Hepatocyte (in vitro differentiated cells): ENCODE data around the gene RELT. TPM values are rescaled to one million over a fixed set of nuclear protein-coding genes. Genes with fewer than 3 reads are reported as not detected.
A peak's percentile ranks its signal among the peaks of the same experiment; 100 is the strongest.

Experiments used
- DNase-seq: peaks from one replicate; pipeline ENCODE4 v3.0.0-alpha.2; 2016; ENCODE audit warnings: low spot score
- H2AFZ ChIP-seq: fragments of 200-600 bp; sonication (generic); 2 replicates; pipeline ENCODE4 v1.6.0; 2016; ENCODE audit warnings: antibody characterized with exemption, mild to moderate bottlenecking
- H3K27ac ChIP-seq: fragments of 200-600 bp; sonication (generic); 2 replicates; pipeline ENCODE4 v1.5.1; 2016; ENCODE audit warnings: mild to moderate bottlenecking
- H3K27me3 ChIP-seq: fragments of 200-600 bp; sonication (generic); 2 replicates; pipeline ENCODE4 v1.6.1; 2016
- H3K36me3 ChIP-seq: fragments of 200-600 bp; sonication (generic); replicated peaks from 2 replicates; pipeline ENCODE4 v1.5.1; 2016; ENCODE audit warnings: low read depth; ENCODE audit not compliant: insufficient read depth
- H3K4me1 ChIP-seq: fragments of 200-600 bp; sonication (generic); 2 replicates; pipeline ENCODE4 v1.5.1; 2016; ENCODE audit warnings: mild to moderate bottlenecking, moderate library complexity; ENCODE audit not compliant: insufficient read depth
- H3K4me2 ChIP-seq: fragments of 200-600 bp; sonication (generic); 2 replicates; pipeline ENCODE4 v1.6.0; 2016
- H3K4me3 ChIP-seq: fragments of 200-600 bp; sonication (generic); 2 replicates; pipeline ENCODE4 v1.5.1; 2016; ENCODE audit warnings: mild to moderate bottlenecking
- H3K79me2 ChIP-seq: fragments of 200-600 bp; sonication (generic); 2 replicates; pipeline ENCODE4 v1.6.0; 2017; ENCODE audit warnings: mild to moderate bottlenecking
- H3K9me2 ChIP-seq: fragments of 200-600 bp; sonication (generic); replicated peaks from 2 replicates; pipeline ENCODE4 v1.6.0; 2017; ENCODE audit warnings: mild to moderate bottlenecking; ENCODE audit not compliant: insufficient read depth
- H3K9me3 ChIP-seq: fragments of 200-600 bp; sonication (generic); 2 replicates; pipeline ENCODE4 v1.5.1; 2016; ENCODE audit warnings: low read depth, mild to moderate bottlenecking
- H4K20me1 ChIP-seq: fragments of 200-600 bp; sonication (generic); 2 replicates; pipeline ENCODE4 v1.6.0; 2016; ENCODE audit warnings: mild to moderate bottlenecking; ENCODE audit not compliant: insufficient read depth, poor library complexity, severe bottlenecking
- EZH2 ChIP-seq: fragments of 200-600 bp; sonication (generic); IDR thresholded peaks from 2 replicates; pipeline ENCODE4 v1.6.1; 2016; ENCODE audit warnings: antibody characterized with exemption, mild to moderate bottlenecking, borderline replicate concordance
- EZH2phosphoT487 ChIP-seq: fragments of 200-600 bp; sonication (generic); IDR thresholded peaks from one replicate; pipeline ENCODE4 v1.6.1; 2018; ENCODE audit warnings: antibody characterized with exemption, mild to moderate bottlenecking, low read depth, moderate library complexity; ENCODE audit not compliant: unreplicated experiment, severe bottlenecking
- WGBS: methylation state at CpG from one replicate; pipeline ENCODE4 v1.1.6; 2016; ENCODE audit warnings: low lambda C conversion rate; ENCODE audit errors: missing lambda C conversion rate; 5-methylcytosine and 5-hydroxymethylcytosine counted together
- polyA plus RNA-seq: library from polyadenylated mRNA; unstranded; fragments of >200 nt; fragmentation: Nextera tagmentation; extraction: Ambion mirVana; gene quantifications from 2 replicates; pipeline ENCODE4 v1.2.1, GENCODE V29; 2016
- total RNA-seq: library from RNA; depleted of rRNA; stranded (reverse); fragments of >200 nt; gene quantifications from 2 replicates; pipeline ENCODE4 v1.2.3, GENCODE V29; 2014
- TF ChIP-seq, protein P1 (sequence below): fragments of 200-600 bp; sonication (generic); IDR thresholded peaks from 2 replicates; pipeline ENCODE4 v1.5.1; 2016; ENCODE audit warnings: antibody characterized with exemption, mild to moderate bottlenecking; ENCODE audit not compliant: poor library complexity

RELT gene
- total and polyA plus RNA-seq, 2 experiments from 2014 or later = 1.6 to 3.4 TPM

DNA sequence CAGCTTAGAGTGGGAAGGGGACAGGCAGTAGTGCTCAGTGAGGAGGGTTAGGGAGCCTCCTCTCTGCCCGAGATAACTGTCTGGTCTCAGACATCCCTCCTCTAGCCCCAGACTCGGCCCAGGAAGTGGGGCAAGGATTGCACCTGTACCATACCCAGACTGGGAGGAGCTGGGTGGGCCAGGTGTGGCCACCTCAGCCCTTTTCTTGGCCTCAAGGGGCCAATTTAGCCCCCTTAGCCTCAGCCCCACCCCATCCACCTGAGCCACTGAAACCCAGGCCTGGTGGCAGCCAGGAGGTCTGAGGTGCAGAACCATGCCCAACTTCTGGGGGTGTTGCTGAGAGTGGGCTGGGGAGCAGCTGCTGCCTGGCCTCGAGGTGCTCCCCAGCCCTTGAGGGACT lies 6.5 kb downstream of the RELT start:
- no peaks in the 10 kb centered on the region for H3K9me3 ChIP-seq
- H2AFZ ChIP-seq = no peak overlapping the region
- H3K9me2 ChIP-seq = no peaks in the 10 kb centered on the region
- 87% methylated on average over 3 of the region's 3 CpGs for WGBS
- TF ChIP-seq, protein P1, sequence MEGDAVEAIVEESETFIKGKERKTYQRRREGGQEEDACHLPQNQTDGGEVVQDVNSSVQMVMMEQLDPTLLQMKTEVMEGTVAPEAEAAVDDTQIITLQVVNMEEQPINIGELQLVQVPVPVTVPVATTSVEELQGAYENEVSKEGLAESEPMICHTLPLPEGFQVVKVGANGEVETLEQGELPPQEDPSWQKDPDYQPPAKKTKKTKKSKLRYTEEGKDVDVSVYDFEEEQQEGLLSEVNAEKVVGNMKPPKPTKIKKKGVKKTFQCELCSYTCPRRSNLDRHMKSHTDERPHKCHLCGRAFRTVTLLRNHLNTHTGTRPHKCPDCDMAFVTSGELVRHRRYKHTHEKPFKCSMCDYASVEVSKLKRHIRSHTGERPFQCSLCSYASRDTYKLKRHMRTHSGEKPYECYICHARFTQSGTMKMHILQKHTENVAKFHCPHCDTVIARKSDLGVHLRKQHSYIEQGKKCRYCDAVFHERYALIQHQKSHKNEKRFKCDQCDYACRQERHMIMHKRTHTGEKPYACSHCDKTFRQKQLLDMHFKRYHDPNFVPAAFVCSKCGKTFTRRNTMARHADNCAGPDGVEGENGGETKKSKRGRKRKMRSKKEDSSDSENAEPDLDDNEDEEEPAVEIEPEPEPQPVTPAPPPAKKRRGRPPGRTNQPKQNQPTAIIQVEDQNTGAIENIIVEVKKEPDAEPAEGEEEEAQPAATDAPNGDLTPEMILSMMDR = no peak
- TF ChIP-seq EZH2 (no peak), EZH2phosphoT487 (no peak)
- no peak overlapping the region for H3K4me3 ChIP-seq
- H3K4me2 ChIP-seq = no peak overlapping the region
- H3K27ac ChIP-seq = no peak overlapping the region
- peaks cover 12% of the 10 kb centered on the region for H3K79me2 ChIP-seq
- peaks cover 31% of the 10 kb centered on the region for H3K4me1 ChIP-seq
- H3K27me3 ChIP-seq = no peaks in the 10 kb centered on the region
- no peak for DNase-seq
- H4K20me1 ChIP-seq = no peaks in the 10 kb centered on the region
- no peaks in the 10 kb centered on the region for H3K36me3 ChIP-seq

DNA sequence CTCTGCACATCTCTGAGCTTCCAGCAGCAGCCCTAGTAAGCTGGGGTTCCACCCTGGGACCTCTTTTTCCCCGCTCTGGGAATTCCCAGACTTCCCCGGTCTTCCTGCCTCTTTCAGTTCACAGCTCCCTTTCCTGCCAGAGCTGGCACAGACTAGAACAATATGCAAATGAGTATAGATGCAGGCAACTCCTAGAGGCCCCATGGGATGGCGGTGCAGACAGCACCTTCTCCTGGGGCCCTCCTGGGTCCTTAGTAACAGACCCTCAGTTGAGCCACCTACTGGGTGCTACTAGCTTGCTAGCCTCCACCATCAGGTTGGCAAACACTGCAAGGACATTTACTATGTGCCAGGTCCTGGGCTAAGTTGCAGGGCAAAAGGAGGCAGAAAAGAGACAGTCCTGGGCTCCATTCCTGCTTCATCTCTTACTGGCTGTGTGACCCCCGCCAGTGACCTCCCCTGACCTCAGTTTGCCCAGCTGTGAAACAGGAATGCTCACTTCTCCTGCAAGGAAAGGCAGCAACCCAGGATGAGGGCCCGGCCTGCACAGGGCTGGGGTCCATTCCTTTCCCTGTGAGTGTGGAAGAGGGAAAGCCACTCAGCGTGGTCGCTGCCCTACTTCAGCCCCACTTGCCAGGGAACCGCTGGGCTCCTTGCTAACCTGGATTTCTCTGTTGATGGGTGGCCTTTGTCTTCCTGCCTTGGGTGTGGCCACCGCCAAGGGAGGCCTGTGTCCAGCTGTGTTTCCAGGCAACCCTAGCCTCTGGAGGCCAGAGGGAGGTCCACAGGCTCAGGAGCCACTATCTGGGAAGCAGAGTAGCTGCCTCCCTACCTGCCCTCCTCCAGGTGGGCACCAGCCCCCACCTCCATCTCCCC lies 7.3 kb downstream of the RELT start:
- Histone ChIP-seq H3K4me2 (no peak overlapping the region), H3K9me2 (no peaks in the 10 kb centered on the region), H3K27ac (no peak overlapping the region), H3K4me3 (no peak overlapping the region), H3K36me3 (no peaks in the 10 kb centered on the region), H3K9me3 (no peaks in the 10 kb centered on the region), H2AFZ (no peak overlapping the region), H3K79me2 (peaks cover 9% of the 10 kb centered on the region), H3K27me3 (no peaks in the 10 kb centered on the region), H4K20me1 (no peaks in the 10 kb centered on the region), H3K4me1 (peaks cover 36% of the 10 kb centered on the region)
- peak; percentile 46 for DNase-seq
- TF ChIP-seq EZH2phosphoT487 = no peak
- TF ChIP-seq, protein P1 = no peak
- no peak for TF ChIP-seq EZH2
- 80% methylated on average over 9 of the region's 9 CpGs for WGBS

DNA sequence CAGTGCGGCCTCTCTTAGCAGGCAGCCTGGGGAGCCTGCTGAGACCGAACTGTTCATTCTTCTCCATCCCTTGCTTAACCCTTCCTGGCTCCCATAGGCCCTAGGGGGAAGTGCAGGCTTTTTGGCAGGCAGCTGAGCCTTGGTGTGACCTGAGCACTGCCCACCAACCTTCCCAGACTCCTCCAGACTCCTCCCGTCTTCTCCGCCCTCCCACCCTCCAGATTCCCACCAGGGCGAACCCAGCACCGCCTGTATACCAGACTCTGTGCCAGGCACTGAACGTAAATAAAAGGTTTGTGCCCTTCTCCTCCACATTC lies 7.9 kb downstream of the RELT start:
- 94% methylated on average over 7 of the region's 7 CpGs for WGBS
- Histone ChIP-seq H3K36me3 (no peaks in the 10 kb centered on the region), H3K4me2 (no peak overlapping the region), H3K27me3 (no peaks in the 10 kb centered on the region), H4K20me1 (no peaks in the 10 kb centered on the region), H3K27ac (no peak overlapping the region), H3K4me3 (no peak overlapping the region), H3K79me2 (peaks cover 9% of the 10 kb centered on the region), H2AFZ (no peak overlapping the region), H3K4me1 (peaks cover 36% of the 10 kb centered on the region), H3K9me2 (no peaks in the 10 kb centered on the region), H3K9me3 (no peaks in the 10 kb centered on the region)
- DNase-seq = no peak
- TF ChIP-seq, protein P1 = no peak
- TF ChIP-seq EZH2 (no peak), EZH2phosphoT487 (no peak)
